SK-N-SH (cell line): ENCODE measurements around the gene ERGIC2.

Experiments used
- CTCF ChIP-seq: fragments of 200-600 bp; sonication (generic); IDR thresholded peaks from 2 replicates; pipeline ENCODE4 v1.6.1; 2017; ENCODE audit warnings: antibody characterized with exemption, mild to moderate bottlenecking, moderate library complexity
- EP300 ChIP-seq, 2 experiments: IDR thresholded peaks; 2 replicates each; pipeline versions ENCODE4 v1.4.0 to v1.6.1; 2012; ENCODE audit warnings: borderline replicate concordance in 1 of 2, low read depth in 1 of 2, low read length in 1 of 2
- FOXJ3 ChIP-seq: sonication (generic); formaldehyde crosslinking; IDR thresholded peaks from 2 replicates; pipeline ENCODE4 v1.5.1; 2020; ENCODE audit warnings: mild to moderate bottlenecking, missing genetic modification reagents
- FOXM1 ChIP-seq: IDR thresholded peaks from 2 replicates; pipeline ENCODE4 v1.4.0; 2012; ENCODE audit warnings: low read depth, mild to moderate bottlenecking
- JUND ChIP-seq: IDR thresholded peaks from 2 replicates; pipeline ENCODE4 v1.4.0; 2012
- MXI1 ChIP-seq: IDR thresholded peaks from 2 replicates; pipeline ENCODE4 v1.6.1; 2012; ENCODE audit warnings: mild to moderate bottlenecking, low read depth, low read length, improper control_type of control experiment
- NFIC ChIP-seq: IDR thresholded peaks from 2 replicates; pipeline ENCODE4 v1.4.0; 2012; ENCODE audit warnings: borderline replicate concordance
- RFX5 ChIP-seq: IDR thresholded peaks from 2 replicates; pipeline ENCODE4 v1.6.1; 2012; ENCODE audit warnings: mild to moderate bottlenecking, improper control_type of control experiment, low read length
- TAF1 ChIP-seq: IDR thresholded peaks from 2 replicates; pipeline ENCODE4 v1.6.1; 2012; ENCODE audit warnings: low read depth, mild to moderate bottlenecking, low read length, moderate library complexity, borderline replicate concordance
- YY1 ChIP-seq: IDR thresholded peaks from 2 replicates; pipeline ENCODE4 v1.4.0; 2012; ENCODE audit warnings: low read depth, mild to moderate bottlenecking
- TF ChIP-seq, protein P1 (sequence below): fragments of 150-350 bp; IDR thresholded peaks from 2 replicates; pipeline ENCODE4 v1.6.1; 2017; ENCODE audit warnings: antibody characterized with exemption, low read length, low read depth, borderline replicate concordance
- TF ChIP-seq, protein P2 (sequence below): IDR thresholded peaks from 2 replicates; pipeline ENCODE4 v1.4.0; 2012; ENCODE audit warnings: low read depth, borderline replicate concordance

GRCh38 chr12:29306266-29306665 is 74.7 kb downstream of the ERGIC2 start:
- TF ChIP-seq CTCF (no peak), MXI1 (no peak), TAF1 (no peak), YY1 (no peak), FOXM1 (no peak), FOXJ3 (CRISPR knock-in tag) (no peak), EP300 (IDR thresholded peaks at IDR 0.05; ENCODE audit: borderline replicate concordance in 1 of 2, low read depth in 1 of 2, low read length in 1 of 2) (no peak), NFIC (no peak), RFX5 (no peak), JUND (no peak)
- TF ChIP-seq, protein P1, sequence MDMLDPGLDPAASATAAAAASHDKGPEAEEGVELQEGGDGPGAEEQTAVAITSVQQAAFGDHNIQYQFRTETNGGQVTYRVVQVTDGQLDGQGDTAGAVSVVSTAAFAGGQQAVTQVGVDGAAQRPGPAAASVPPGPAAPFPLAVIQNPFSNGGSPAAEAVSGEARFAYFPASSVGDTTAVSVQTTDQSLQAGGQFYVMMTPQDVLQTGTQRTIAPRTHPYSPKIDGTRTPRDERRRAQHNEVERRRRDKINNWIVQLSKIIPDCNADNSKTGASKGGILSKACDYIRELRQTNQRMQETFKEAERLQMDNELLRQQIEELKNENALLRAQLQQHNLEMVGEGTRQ = no peak
- TF ChIP-seq, protein P2, sequence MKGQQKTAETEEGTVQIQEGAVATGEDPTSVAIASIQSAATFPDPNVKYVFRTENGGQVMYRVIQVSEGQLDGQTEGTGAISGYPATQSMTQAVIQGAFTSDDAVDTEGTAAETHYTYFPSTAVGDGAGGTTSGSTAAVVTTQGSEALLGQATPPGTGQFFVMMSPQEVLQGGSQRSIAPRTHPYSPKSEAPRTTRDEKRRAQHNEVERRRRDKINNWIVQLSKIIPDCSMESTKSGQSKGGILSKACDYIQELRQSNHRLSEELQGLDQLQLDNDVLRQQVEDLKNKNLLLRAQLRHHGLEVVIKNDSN = no peak
